ENCODE measurements around the gene ADORA2A.

The ADORA2A gene

DNA sequence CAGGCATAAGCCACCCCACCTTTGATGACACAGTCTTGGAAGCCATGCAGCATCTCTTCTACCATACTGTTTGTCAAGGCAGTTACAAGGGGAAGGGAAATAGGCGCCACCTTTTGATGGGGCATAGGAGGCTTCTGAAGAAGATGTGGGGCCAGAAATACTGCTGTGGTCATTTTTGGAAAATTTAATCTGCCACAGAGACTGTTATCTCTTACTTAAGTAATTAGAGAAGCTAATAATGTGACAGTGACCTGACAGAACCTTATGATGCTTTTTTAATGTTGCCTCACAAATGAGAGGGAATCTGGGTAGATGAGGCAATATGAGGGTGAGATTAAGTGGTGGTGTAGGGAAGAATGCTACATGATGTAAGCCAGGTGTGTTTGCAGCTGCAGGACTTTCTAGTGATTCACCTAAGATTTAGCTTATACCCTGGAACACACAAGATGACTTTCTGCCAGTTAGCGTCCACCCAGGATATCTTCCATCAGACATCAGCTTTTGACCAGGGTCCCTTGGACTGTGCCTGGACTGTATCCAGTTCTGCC lies 34.3 kb upstream of the ADORA2A start:
- TF ChIP-seq, protein P1, sequence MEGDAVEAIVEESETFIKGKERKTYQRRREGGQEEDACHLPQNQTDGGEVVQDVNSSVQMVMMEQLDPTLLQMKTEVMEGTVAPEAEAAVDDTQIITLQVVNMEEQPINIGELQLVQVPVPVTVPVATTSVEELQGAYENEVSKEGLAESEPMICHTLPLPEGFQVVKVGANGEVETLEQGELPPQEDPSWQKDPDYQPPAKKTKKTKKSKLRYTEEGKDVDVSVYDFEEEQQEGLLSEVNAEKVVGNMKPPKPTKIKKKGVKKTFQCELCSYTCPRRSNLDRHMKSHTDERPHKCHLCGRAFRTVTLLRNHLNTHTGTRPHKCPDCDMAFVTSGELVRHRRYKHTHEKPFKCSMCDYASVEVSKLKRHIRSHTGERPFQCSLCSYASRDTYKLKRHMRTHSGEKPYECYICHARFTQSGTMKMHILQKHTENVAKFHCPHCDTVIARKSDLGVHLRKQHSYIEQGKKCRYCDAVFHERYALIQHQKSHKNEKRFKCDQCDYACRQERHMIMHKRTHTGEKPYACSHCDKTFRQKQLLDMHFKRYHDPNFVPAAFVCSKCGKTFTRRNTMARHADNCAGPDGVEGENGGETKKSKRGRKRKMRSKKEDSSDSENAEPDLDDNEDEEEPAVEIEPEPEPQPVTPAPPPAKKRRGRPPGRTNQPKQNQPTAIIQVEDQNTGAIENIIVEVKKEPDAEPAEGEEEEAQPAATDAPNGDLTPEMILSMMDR (conservative IDR thresholded peaks at IDR 0.05; ENCODE audit: control insufficient read depth, insufficient read depth, low read depth, low read length), result no peak
- DNase-seq (ENCODE audit: low read depth), result no peak
- H3K4me3 ChIP-seq (ENCODE audit: control insufficient read depth, low read depth, low read length), result no peak overlapping the region

DNA sequence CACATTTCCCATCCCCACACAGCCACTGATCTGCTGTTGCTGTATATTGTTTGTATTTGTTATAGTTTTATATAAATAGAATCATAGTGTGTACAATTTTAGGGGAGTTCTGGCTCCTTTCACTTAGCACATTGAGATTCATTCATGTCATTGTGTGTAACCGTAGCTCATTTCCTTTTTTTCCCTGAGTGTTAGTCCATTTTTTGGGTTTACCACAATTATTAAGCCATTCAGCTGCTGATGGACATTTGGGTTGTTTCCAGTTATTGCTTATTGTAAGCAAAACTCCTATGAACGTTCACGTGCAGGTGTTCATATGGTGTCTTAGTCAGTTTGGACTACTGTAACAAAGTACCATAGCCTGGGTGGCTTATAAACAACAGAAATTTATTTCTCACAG lies 33.6 kb upstream of the ADORA2A start:
- H3K4me3 ChIP-seq (ENCODE audit: control insufficient read depth, low read depth, low read length), result no peak overlapping the region
- DNase-seq (ENCODE audit: low read depth), result no peak
- TF ChIP-seq, protein P1 (conservative IDR thresholded peaks at IDR 0.05; ENCODE audit: control insufficient read depth, insufficient read depth, low read depth, low read length), result no peak

DNA sequence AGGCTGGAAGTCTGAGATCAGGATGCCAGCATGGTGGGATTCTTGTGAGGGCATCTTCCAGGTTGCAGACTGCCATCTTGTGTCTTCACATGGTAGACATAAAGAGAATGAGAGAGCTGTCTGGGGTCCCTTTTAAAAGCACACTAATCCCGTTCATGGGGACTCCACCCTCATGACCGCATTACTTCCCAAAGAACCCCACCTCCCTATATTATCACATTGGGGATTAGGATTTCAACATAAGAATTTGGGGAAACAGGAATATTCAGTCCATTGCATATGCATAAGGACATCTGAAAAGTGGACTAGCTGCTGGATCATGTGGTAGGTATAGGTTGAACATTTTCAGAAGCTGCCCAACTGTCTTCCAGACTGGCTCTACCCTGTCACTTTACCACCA lies 33.1 kb upstream of the ADORA2A start:
- DNase-seq (ENCODE audit: low read depth), result no peak
- H3K4me3 ChIP-seq (ENCODE audit: control insufficient read depth, low read depth, low read length), result no peak overlapping the region
- TF ChIP-seq, protein P1 (conservative IDR thresholded peaks at IDR 0.05; ENCODE audit: control insufficient read depth, insufficient read depth, low read depth, low read length), result no peak

DNA sequence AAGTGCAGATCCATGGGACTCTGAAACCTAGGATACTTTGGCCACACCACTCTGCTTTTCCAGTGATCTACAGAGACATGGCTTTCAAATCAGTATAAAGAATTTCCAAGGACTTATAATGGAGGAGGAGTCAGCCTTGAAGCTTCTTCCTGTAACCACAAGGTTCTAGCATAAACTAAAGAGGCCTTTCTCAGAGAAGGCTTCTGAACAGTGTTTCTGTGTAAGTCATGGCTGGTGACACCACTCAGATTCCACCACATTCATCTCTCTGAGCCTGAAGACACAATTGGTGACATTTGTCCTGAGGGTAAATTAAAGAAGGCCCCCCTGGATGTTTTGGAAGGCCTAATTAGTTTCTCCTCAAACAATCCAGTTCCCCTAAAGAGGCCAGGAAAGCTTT lies 29.0 kb upstream of the ADORA2A start:
- no peak for DNase-seq (ENCODE audit: low read depth)
- no peak overlapping the region for H3K4me3 ChIP-seq (ENCODE audit: control insufficient read depth, low read depth, low read length)
- TF ChIP-seq, protein P1 (conservative IDR thresholded peaks at IDR 0.05; ENCODE audit: control insufficient read depth, insufficient read depth, low read depth, low read length), result no peak

DNA sequence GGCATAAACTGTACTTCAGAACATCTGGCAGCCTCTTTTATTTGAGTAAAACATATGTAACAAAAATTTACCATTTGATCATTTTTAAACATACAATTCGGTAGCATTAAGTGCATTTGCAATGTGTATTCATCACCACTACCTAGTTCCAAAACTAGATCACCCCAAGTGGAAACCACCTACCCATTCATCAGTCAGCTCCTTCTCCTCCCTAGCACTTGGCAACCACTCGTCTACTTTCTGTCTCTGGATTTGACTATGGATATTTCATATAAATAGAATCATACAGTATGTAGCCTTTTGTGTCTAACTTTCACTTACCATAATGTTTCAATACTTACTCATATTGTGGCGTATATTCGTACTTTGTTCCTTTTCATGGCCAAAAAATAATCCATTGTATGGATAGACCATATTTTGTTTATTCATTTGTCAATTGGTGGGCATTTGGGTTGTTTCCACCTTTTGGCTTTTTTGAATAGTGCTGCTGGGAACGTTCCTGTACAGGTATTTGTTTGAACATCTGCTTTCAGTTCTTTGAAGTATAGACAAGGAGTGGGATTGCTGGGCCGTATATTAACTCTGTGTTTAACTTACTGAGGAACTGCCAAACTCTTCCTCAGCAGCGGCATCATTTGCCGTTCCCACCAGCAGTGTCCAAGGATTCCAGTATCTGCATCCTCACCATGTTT lies 27.2 kb upstream of the ADORA2A start:
- DNase-seq (ENCODE audit: low read depth), result no peak
- no peak overlapping the region for H3K4me3 ChIP-seq (ENCODE audit: control insufficient read depth, low read depth, low read length)
- TF ChIP-seq, protein P1 (conservative IDR thresholded peaks at IDR 0.05; ENCODE audit: control insufficient read depth, insufficient read depth, low read depth, low read length), result no peak

DNA sequence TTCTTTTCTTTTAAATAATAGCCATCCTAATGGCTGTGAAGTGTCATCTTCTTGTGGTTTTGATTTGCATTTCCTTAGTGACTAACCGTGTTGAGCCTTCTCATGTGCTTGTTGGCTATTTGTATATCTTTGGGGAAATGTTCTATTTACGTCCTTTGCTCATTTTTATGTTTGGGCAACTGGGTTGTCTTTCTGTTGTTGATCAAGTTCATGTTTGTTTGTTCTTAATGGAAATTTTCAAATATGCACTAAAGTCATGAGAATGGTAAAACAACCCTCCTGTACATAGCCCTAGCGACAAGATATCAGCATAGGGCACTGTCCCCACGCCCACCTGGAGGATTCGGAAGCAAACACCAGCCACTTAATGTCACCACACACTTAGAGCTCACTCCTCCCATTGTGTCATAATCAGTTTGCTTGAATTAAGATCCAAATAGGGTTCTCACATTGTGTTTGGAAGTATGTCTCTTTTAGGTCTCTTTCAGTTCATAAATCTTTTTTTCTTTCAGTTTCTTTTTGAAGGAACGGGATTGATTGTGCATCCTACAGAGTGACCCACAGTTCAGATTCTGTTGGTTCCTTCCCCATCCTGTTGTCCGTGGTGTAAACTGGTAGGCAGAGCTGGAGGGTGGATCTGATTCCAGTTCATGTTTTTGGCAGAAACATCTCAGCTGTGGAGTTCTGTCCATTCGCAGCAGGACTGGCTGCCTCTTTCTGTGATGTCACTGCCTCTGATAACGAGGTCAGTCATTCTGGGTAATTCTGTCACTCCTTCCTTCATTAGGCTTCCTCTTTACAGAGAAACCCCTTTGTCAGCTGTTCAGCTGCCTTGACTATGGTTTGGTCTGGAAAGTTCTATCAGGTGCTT lies 26.4 kb upstream of the ADORA2A start:
- TF ChIP-seq, protein P1 (conservative IDR thresholded peaks at IDR 0.05; ENCODE audit: control insufficient read depth, insufficient read depth, low read depth, low read length), result no peak
- peak; percentile 57 for DNase-seq (ENCODE audit: low read depth)
- no peak overlapping the region for H3K4me3 ChIP-seq (ENCODE audit: control insufficient read depth, low read depth, low read length)
